D721Med (cell line): ENCODE results near the gene FUT8.

ENCODE experiments used
- DNase-seq: peaks from one replicate; pipeline ENCODE4 v3.0.0; 2011; ENCODE audit warnings: low spot score; ENCODE audit not compliant: insufficient read length
- FAIRE-seq: peaks from 2 replicates; lab custom pipeline; 2011; peaks lifted over from hg19 to GRCh38; lab: Jason Lieb, UNC
- TF ChIP-seq, protein P1 (sequence below): IDR thresholded peaks from 2 replicates; pipeline ENCODE4 v1.5.1; 2012; ENCODE audit warnings: mild to moderate bottlenecking, control low read depth; ENCODE audit not compliant: insufficient read depth; ENCODE audit errors: missing control alignments

Gene FUT8

GRCh38 chr14:65433157-65433556, 20.6 kb downstream of the FUT8 start:
- FAIRE-seq (no peak), DNase-seq (no peak)
- TF ChIP-seq, protein P1, sequence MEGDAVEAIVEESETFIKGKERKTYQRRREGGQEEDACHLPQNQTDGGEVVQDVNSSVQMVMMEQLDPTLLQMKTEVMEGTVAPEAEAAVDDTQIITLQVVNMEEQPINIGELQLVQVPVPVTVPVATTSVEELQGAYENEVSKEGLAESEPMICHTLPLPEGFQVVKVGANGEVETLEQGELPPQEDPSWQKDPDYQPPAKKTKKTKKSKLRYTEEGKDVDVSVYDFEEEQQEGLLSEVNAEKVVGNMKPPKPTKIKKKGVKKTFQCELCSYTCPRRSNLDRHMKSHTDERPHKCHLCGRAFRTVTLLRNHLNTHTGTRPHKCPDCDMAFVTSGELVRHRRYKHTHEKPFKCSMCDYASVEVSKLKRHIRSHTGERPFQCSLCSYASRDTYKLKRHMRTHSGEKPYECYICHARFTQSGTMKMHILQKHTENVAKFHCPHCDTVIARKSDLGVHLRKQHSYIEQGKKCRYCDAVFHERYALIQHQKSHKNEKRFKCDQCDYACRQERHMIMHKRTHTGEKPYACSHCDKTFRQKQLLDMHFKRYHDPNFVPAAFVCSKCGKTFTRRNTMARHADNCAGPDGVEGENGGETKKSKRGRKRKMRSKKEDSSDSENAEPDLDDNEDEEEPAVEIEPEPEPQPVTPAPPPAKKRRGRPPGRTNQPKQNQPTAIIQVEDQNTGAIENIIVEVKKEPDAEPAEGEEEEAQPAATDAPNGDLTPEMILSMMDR: no peak

GRCh38 chr14:65433646-65434045, 21.1 kb downstream of the FUT8 start:
- FAIRE-seq (no peak), DNase-seq (no peak)
- TF ChIP-seq, protein P1: no peak

DNA sequence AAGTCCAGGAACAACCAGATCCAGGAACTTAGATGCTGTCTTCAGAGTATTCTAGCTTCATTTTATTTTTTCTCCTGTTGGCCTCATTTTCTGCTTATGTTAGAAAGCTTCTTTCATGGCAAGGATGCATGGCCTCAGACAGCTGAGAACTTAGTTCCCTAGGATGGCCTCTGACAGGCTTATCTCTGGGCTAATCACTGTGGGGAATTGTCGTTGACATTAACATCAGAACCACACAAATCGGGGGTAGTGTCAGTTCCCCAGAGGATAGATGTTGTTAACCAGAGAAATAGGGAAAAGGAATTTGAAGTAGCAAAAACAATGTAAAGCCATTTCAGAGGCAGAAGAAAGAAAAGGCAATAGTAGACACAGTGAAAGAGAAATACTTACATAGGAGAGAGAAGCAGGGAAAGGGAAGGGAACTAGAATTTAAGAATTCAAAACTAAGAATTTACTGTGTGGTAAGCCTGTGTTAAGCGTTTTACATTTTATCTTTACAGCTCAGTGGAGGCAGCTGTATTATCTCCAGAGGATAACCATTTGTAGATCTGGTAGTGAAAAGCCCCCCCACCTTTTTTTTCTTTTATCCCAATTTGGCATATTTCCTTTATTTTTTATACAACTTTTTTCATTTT, 21.8 kb downstream of the FUT8 start:
- no peak for DNase-seq
- FAIRE-seq: no peak
- TF ChIP-seq, protein P1: no peak

DNA sequence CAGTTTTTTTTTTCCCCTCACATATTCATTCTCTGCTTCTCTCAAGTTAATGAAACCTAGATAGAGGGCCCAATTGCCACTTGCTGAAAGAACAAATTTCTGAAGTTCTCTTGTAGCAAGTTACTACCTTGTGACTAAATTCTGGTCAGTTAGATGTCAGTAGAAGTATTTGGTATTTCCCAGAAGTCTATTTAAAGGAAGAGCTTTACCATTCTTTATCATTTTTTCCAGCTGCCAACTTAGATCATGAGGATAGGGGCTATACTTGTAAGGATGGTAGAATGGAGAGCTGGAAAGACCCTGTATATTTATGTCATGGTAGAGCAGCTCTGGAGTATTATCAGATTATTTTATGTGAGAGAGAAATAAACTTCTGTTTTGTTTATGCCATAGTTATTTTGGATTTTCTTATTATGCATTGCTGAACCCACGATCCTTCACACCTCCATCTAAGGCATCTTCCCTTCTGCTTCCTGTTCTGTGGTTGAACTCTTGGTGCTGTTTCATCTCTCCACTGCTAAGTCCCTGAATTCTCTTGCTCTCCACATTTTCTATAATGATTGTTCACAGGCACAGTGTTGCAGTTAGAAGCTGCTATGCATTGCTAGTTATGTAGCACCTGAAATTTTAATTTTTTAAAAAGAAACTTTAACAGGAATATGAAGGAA, 25.9 kb downstream of the FUT8 start:
- TF ChIP-seq, protein P1: no peak
- DNase-seq (no peak), FAIRE-seq (no peak)

GRCh38 chr14:65439117-65439516, 26.6 kb downstream of the FUT8 start:
- DNase-seq: no peak
- no peak for FAIRE-seq
- TF ChIP-seq, protein P1: no peak

GRCh38 chr14:65440230-65440629, 27.7 kb downstream of the FUT8 start:
- DNase-seq: no peak
- TF ChIP-seq, protein P1: no peak
- FAIRE-seq: no peak

DNA sequence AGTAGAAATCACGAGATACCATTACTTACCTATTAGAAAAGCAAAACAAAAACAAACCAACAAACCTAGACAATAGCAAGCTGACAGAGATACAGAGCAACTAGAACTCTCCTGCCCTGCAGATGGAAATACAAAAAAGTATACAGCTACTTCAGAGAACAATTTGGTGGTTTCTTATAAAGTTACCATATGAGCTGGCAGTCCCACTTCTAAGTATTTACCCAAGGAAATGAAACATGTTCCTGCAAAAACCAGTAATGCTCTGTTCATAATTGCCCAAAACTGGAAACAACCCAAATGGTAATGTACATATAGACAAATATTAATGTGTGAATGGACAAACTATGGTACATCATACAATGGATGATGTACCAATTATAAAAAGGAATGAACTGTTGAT, 31.7 kb downstream of the FUT8 start:
- TF ChIP-seq, protein P1: no peak
- DNase-seq: no peak
- peak; percentile 74 for FAIRE-seq
